NCI-H146 treated with DMSO at 0.1 percent for 48 hours (cell line): ENCODE measurements around the gene BICRA.
"Not testable (repeated sequence)": the region's sequence is repeated elsewhere in the genome, so short reads cannot be mapped to it uniquely, and the experiment has no call there.

Experiments used
- DNase-seq: peaks from one replicate; lab custom pipeline; 2025; ENCODE audit not compliant: unreplicated experiment; lab: John Stamatoyannopoulos, UW

BICRA gene

DNA sequence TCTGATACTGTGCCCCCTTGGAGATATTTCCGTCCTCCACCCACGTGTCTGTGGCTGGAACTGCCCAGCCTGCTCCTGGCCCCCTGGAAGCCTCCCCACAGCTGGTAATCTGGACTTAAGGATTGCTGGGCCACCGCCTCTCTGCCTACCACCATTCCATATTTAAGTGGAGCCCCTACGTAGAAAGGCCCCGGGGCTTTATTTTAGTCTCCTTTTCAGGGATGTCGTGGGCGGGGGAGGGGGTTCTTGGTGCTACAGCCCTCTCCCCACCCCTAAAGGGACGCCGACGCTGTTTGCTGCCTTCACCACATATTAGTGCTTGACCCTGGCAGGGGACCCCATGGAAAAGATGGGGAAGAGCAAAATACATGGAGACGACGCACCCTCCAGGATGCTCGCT is 133.7 kb downstream of the BICRA start:
- no peak for DNase-seq

DNA sequence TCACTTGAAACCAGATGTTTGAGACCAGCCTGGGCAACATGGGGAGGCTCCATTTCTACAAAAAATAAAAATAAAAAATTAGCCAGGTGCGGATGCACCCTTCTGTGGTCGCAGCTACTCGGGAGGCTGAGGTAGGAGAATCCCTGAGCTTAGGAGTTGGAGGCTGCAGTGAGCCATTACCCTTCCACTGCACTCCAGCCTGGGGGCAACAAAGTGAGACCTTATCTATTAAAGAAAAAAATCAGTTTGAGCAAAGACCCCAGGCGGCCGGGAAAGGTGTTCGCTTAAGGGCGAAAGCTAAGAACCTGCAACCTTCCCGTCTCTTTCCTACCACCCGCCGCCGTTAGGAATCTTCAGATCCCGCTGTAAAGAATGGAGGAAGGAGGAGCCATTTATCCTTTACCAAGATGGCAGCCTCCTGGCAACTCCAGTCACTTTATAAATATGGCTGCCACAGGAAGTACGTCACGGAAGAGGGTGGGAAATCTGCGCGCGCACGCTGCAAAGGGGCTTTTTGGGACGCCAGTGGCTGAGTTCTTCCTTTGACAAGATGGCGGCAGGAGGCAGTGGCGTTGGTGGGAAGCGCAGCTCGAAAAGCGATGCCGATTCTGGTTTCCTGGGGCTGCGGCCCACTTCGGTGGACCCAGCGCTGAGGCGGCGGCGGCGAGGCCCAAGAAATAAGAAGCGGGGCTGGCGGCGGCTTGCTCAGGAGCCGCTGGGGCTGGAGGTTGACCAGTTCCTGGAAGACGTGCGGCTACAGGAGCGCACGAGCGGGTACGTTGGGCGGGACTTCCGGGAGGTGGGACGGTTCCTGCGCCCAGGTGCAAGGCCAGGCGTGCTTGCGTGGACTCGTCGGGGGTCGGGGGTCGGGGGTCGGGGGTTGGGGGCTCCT is 136.3 kb downstream of the BICRA start, which contains the start of gene NOP53:
NOP53 (plus strand) TSS at position 537 of the 892 bp plus-strand sequence; CDS start at position 551, 14 bp downstream.
- peak; percentile 96 for DNase-seq

DNA sequence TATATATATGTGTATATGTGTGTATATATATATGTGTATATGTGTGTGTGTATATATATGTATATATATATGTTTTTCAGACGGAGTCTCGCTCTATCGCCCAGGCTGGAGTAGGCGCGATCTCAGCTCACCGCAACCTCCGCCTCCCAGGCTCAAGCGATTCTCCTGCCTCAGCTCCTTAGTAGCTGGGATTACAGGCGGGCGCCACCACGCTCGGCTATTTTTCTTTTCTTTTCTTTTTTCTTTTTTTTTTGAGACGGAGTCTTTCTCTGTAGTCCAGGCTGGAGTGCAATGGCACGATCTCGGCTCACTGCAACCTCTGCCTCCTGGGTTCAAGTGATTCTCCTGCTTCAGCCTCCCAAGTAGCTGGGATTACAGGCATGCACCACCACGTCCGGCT is 137.2 kb downstream of the BICRA start:
- not testable (repeated sequence) for DNase-seq

DNA sequence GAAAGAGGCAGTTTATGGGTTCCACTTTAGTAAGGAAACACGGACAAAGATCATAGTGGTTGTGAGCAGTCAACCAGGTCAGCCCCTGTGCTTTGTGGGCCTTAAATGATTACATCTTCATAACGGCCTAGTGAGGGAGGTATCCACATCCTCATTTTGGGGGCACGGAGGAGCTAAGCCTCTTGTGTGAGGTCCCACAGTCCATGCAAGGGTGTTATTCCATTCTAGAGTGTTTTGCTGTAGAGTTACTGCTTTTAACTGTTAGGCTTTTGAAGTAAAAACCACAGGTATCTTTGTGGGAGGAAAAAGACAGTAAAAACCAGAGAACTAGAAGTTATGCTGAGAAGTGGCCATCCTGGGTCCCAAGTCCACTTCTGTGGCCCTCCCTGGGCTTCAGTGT is 140.4 kb downstream of the BICRA start:
- no peak for DNase-seq

DNA sequence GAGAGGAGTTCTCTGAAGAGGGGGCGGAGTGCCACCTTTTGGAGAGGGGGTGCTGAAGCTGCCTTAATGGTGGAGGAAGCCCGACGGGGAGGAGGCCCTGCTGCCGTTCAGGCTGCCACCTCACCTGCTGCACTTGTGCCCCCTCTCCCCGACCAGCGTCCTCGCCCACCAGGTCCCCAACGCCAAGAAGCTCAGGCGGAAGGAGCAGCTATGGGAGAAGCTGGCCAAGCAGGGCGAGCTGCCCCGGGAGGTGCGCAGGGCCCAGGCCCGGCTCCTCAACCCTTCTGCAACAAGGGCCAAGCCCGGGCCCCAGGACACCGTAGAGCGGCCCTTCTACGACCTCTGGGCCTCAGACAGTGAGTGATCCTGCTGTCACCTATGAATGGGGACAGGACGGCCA is 141.8 kb downstream of the BICRA start:
- no peak for DNase-seq

DNA sequence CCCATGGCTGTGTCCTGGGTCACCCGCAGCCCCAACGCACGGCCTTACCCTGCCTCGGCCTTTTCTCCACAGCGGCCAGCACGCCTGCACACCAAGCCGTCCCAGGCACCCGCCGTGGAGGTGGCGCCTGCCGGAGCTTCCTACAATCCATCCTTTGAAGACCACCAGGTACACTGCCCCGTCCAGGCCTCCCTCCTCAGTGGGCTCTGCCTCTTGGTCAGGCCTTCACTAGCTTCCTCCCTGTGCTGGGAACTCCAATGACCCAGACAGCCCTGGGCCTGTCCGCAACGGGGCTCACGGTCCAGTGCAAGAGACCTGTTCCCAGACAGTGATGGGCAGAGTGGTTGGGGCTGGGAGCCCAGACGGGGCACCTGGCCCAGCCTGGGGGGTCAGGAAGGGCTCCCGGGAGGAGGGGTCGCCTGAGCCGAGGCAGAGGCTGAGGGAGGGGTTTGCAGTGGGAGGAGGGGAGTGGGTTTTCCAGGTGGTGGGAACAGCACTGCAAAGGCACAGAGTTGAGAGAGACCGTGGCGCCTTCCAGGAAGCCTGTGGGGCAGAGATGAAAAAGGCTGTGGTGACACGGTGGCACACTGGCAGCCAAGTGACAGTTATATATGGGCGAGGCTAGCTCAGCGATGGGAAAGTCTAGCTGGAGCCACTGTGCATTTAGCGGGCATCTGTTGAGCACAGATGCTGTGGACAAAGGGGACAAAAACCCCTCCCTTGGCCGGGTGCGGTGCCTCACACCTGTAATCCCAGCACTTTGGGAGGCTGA is 143.7 kb downstream of the BICRA start:
- DNase-seq, result no peak
